HepG2 (cell line): ENCODE data around the gene AP3B1. TPM values are rescaled to one million over a fixed set of nuclear protein-coding genes. Genes with fewer than 3 reads are reported as not detected.

Experiments used
- ATAC-seq: fragments of 200-7000 bp; cut with Tn5 transposase; 3 replicates; pipeline ENCODE4 v1.9.1; 2020; ENCODE audit warnings: mild to moderate bottlenecking, moderate library complexity
- BruUV-seq: library from RNA; stranded (reverse); fragments of 400-500 nt; replicated peaks from 2 replicates; lab custom pipeline; 2021; lab: Mats Ljungman, UMichigan
- CTCF ChIA-PET: fragments of 300-600 bp; formaldehyde crosslinking; extraction: SDS; loops from one replicate; lab custom pipeline; 2021; ENCODE audit warnings: low total read pairs, inconsistent platforms, low intra/inter-chr PET ratio; lab: Yijun Ruan, JAX
- POLR2A ChIA-PET: fragments of 350-600 bp; sonication (Branson Sonifier 250); formaldehyde crosslinking; loops from one replicate; lab custom pipeline; 2020; ENCODE audit warnings: antibody characterized with exemption, inconsistent platforms; lab: Yijun Ruan, JAX
- DNase-seq: peaks from one replicate; pipeline ENCODE4 v3.0.0-alpha.2; 2015; ENCODE audit warnings: low spot score
- FAIRE-seq: peaks from 3 replicates; lab custom pipeline; 2011; peaks lifted over from hg19 to GRCh38; lab: Jason Lieb, UNC
- H2AFZ ChIP-seq: one replicate; pipeline ENCODE4 v1.6.1; 2011; ENCODE audit warnings: low read length, inconsistent platforms
- H3K27ac ChIP-seq: fragments of 300-600 bp; 3 replicates; pipeline ENCODE4 v1.8.0; 2011; ENCODE audit warnings: mixed run types, mild to moderate bottlenecking, mixed read lengths, low read length, inconsistent platforms; ENCODE audit not compliant: insufficient read depth; ENCODE audit errors: extremely low read length
- H3K27me3 ChIP-seq, 2 experiments: fragments of 200-600 bp in 1 of 2; 2 replicates in 1 of 2; 3 replicates in 1 of 2; pipeline versions ENCODE4 v1.6.0 to v1.8.0; 2011; ENCODE audit warnings: low read length in 2 of 2, mild to moderate bottlenecking in 2 of 2, moderate library complexity in 2 of 2, inconsistent platforms in 1 of 2; ENCODE audit not compliant: insufficient read depth in 2 of 2, control insufficient read depth in 1 of 2
- H3K36me3 ChIP-seq, 2 experiments: fragments of 200-600 bp in 1 of 2; replicated peaks in 1 of 2; 2 replicates in 1 of 2; 3 replicates in 1 of 2; pipeline versions ENCODE4 v1.5.1 to v1.8.0; 2011; ENCODE audit warnings: low read length in 2 of 2, inconsistent platforms in 1 of 2; ENCODE audit not compliant: insufficient read depth in 2 of 2, control insufficient read depth in 1 of 2
- H3K4me1 ChIP-seq: 2 replicates; pipeline ENCODE4 v1.5.1; 2012; ENCODE audit warnings: low read length, inconsistent platforms; ENCODE audit not compliant: insufficient read depth
- H3K4me2 ChIP-seq: 2 replicates; pipeline ENCODE4 v1.6.0; 2011; ENCODE audit warnings: low read depth, low read length, inconsistent platforms
- H3K4me3 ChIP-seq, 3 experiments: fragments of 200-600 bp in 1 of 3; sonication (generic), shearing (Covaris generic) in 1 of 3; replicated peaks in 1 of 3; 2 replicates each; pipeline ENCODE4 v1.5.1; 2011 to 2016; ENCODE audit warnings: low read length in 3 of 3, inconsistent platforms in 2 of 3, low read depth in 2 of 3, mild to moderate bottlenecking in 2 of 3, control low read depth in 1 of 3, mixed read lengths in 1 of 3; ENCODE audit not compliant: insufficient read depth in 1 of 3
- H3K79me2 ChIP-seq: one replicate; pipeline ENCODE4 v1.6.1; 2011; ENCODE audit warnings: low read length, inconsistent platforms; ENCODE audit not compliant: insufficient read depth
- H3K9ac ChIP-seq: 2 replicates; pipeline ENCODE4 v1.6.0; 2011; ENCODE audit warnings: mild to moderate bottlenecking, low read depth, low read length, inconsistent platforms; ENCODE audit not compliant: insufficient read depth
- H3K9me3 ChIP-seq: 2 replicates; pipeline ENCODE4 v1.5.1; 2012; ENCODE audit warnings: mild to moderate bottlenecking, low read length
- H4K20me1 ChIP-seq: 2 replicates; pipeline ENCODE4 v1.6.0; 2011; ENCODE audit warnings: inconsistent platforms, mild to moderate bottlenecking, low read length, moderate library complexity; ENCODE audit not compliant: insufficient read depth
- BRCA1 ChIP-seq: sonication (generic); formaldehyde crosslinking; IDR thresholded peaks from 2 replicates; pipeline ENCODE4 v1.4.0; 2020; ENCODE audit warnings: missing genetic modification reagents
- HMG20A ChIP-seq: IDR thresholded peaks from 2 replicates; pipeline ENCODE4 v1.6.1; 2016; ENCODE audit warnings: borderline replicate concordance
- KDM2A ChIP-seq: sonication (generic); formaldehyde crosslinking; IDR thresholded peaks from 2 replicates; pipeline ENCODE4 v1.4.0; 2020; ENCODE audit warnings: low read depth, missing genetic modification reagents, borderline replicate concordance
- LBX2 ChIP-seq: sonication (generic); formaldehyde crosslinking; IDR thresholded peaks from 2 replicates; pipeline ENCODE4 v1.5.0; 2020; ENCODE audit warnings: missing genetic modification reagents, mild to moderate bottlenecking, borderline replicate concordance
- ZNF230 ChIP-seq: sonication (generic); formaldehyde crosslinking; IDR thresholded peaks from 2 replicates; pipeline ENCODE4 v1.4.0; 2020; ENCODE audit warnings: mild to moderate bottlenecking, missing genetic modification reagents
- ZNF567 ChIP-seq: sonication (generic); formaldehyde crosslinking; IDR thresholded peaks from 2 replicates; pipeline ENCODE4 v1.8.1; 2023; ENCODE audit warnings: mild to moderate bottlenecking, missing genetic modification reagents, borderline replicate concordance
- WGBS: methylation state at CpG from one replicate; pipeline ENCODE4 v1.1.6; 2017; ENCODE audit warnings: low lambda C conversion rate; 5-methylcytosine and 5-hydroxymethylcytosine counted together
- in situ Hi-C: cut with HindIII; loops from 2 replicates; pipeline ENCODE4 v1.10.0; 2017; ENCODE audit warnings: low pct_unique_long_range_greater_than_20kb; ENCODE audit not compliant: extremely low pct_ligation_motif_present
- intact Hi-C: fragments of 100-400 bp; cut with micrococcal nuclease; formaldehyde crosslinking; loops from one replicate; pipeline ENCODE4 v1.10.0; 2022; ENCODE audit not compliant: unreplicated experiment
- polyA plus RNA-seq, 8 experiments: library from polyadenylated mRNA; depleted of rRNA in 3 of 8; stranded (reverse) in 7 of 8; unstranded in 1 of 8; fragments of >200 nt; fragmentation: Illumina TruSeq in 4 of 8; extraction: Trizol in 4 of 8; gene quantifications; 2 replicates each; pipeline versions ENCODE4 v1.2.1 to v1.2.3, GENCODE V29; 2011 to 2016; ENCODE audit warnings: low read depth in 4 of 8, missing spikeins in 1 of 8, mixed read lengths in 1 of 8; ENCODE audit not compliant: insufficient read depth in 1 of 8
- total RNA-seq, 5 experiments: library from RNA; depleted of rRNA; stranded (reverse); fragments of >200 nt; fragmentation: Illumina TruSeq; extraction: Trizol; gene quantifications; 2 replicates each; pipeline ENCODE4 v1.2.3, GENCODE V29; 2016; ENCODE audit warnings: low read depth in 1 of 5

Gene AP3B1
- total and polyA plus RNA-seq, 2 of the 13 experiments (the other 11 are each of a cell fraction or from before 2014, with no cell fraction given) = 37.7 to 51.2 TPM

GRCh38 chr5:78062645-78063044 is 231.9 kb downstream of the AP3B1 start:
- Histone ChIP-seq H3K36me3 (0 out of 5 replicates have a peak, but pooled peaks cover 0 to 2% of the 10 kb centered on the region in 2 experiments), H3K4me2 (no peak overlapping the region), H3K9me3 (no peaks in the 10 kb centered on the region), H3K27ac (no peak overlapping the region), H3K4me1 (no peaks in the 10 kb centered on the region), H2AFZ (no peak overlapping the region), H3K27me3 (no peaks in the 10 kb centered on the region), H3K4me3 (no peak overlapping the region), H4K20me1 (no peaks in the 10 kb centered on the region), H3K79me2 (no peaks in the 10 kb centered on the region), H3K9ac (no peak overlapping the region)
- BruUV-seq = no TSS peak
- no peak for TF ChIP-seq HMG20A
- TF ChIP-seq LBX2 = no peak
- intact Hi-C loops (no loop called here), in situ Hi-C loops (no loop called here)
- ATAC-seq (no peak), DNase-seq (no peak), FAIRE-seq (no peak)
- POLR2A ChIA-PET = no interaction called here
- 94% methylated on average over 4 of the region's 4 CpGs for WGBS
- CTCF ChIA-PET = no interaction called here

- no peaks in the 10 kb centered on the region for H3K27me3 ChIP-seq
- no peaks in the 10 kb centered on the region for H3K9me3 ChIP-seq
- H4K20me1 ChIP-seq = no peaks in the 10 kb centered on the region
- POLR2A ChIA-PET = no interaction called here
- CTCF ChIA-PET = no interaction called here
- H3K79me2 ChIP-seq = no peaks in the 10 kb centered on the region
- in situ Hi-C loops (no loop called here), intact Hi-C loops (no loop called here)
- no peak overlapping the region for H3K9ac ChIP-seq
- BruUV-seq = no TSS peak
- no peak for FAIRE-seq
- H3K4me1 ChIP-seq = no peaks in the 10 kb centered on the region
- no peak overlapping the region for H3K27ac ChIP-seq
- H3K4me3 ChIP-seq = no peak overlapping the region
- DNase-seq = no peak
- H2AFZ ChIP-seq = no peak overlapping the region
- TF ChIP-seq ZNF567 (CRISPR knock-in tag) (no peak), KDM2A (CRISPR knock-in tag) (no peak), BRCA1 (CRISPR knock-in tag) (no peak), ZNF230 (no peak)
- ATAC-seq = no peak
- H3K4me2 ChIP-seq = no peak overlapping the region
- H3K36me3 ChIP-seq = 0 out of 5 replicates have a peak, but pooled peaks cover 0 to 2% of the 10 kb centered on the region in 2 experiments
- 97% methylated on average over 3 of the region's 3 CpGs for WGBS
Observed at GRCh38 chr5:78060421-78060820, 234.1 kb downstream of the AP3B1 start.
